ENCODE measurements around the gene MAP1B.

MAP1B gene

GRCh38 chr5:72248410-72248981 lies 141.2 kb downstream of the MAP1B start:
- DNase-seq (ENCODE audit: low spot score) = no peak

GRCh38 chr5:72251386-72251785 lies 144.1 kb downstream of the MAP1B start:
- no peak for DNase-seq (ENCODE audit: low spot score)
- in situ Hi-C loops (cut with MboI; ENCODE audit: low sequenced_read_pairs, unreplicated experiment) = no loop called here
- TF ChIP-seq CTCF (IDR thresholded peaks at IDR 0.05; ENCODE audit: borderline replicate concordance, control extremely low read depth, extremely low read depth, insufficient read depth, missing control alignments) = no peak

More at GRCh38 chr5:72248410-72248981, 141.2 kb downstream of the MAP1B start:
- in situ Hi-C loops (cut with MboI; ENCODE audit: low sequenced_read_pairs, unreplicated experiment) = no loop called here
- no peak for TF ChIP-seq CTCF (IDR thresholded peaks at IDR 0.05; ENCODE audit: borderline replicate concordance, control extremely low read depth, extremely low read depth, insufficient read depth, missing control alignments)

- no peak for DNase-seq (ENCODE audit: low spot score)
- TF ChIP-seq CTCF (IDR thresholded peaks at IDR 0.05; ENCODE audit: borderline replicate concordance, control extremely low read depth, extremely low read depth, insufficient read depth, missing control alignments) = no peak
- in situ Hi-C loops (cut with MboI; ENCODE audit: low sequenced_read_pairs, unreplicated experiment) = no loop called here
These were observed 144.7 kb downstream of the MAP1B start for GRCh38 chr5:72252008-72252407.

- in situ Hi-C loops (cut with MboI; ENCODE audit: low sequenced_read_pairs, unreplicated experiment) = no loop called here
- no peak for DNase-seq (ENCODE audit: low spot score)
- TF ChIP-seq CTCF (IDR thresholded peaks at IDR 0.05; ENCODE audit: borderline replicate concordance, control extremely low read depth, extremely low read depth, insufficient read depth, missing control alignments) = no peak
These were observed 145.4 kb downstream of the MAP1B start for GRCh38 chr5:72252574-72253155.

- in situ Hi-C loops (cut with MboI; ENCODE audit: low sequenced_read_pairs, unreplicated experiment) = no loop called here
- DNase-seq (ENCODE audit: low spot score) = no peak
- no peak for TF ChIP-seq CTCF (IDR thresholded peaks at IDR 0.05; ENCODE audit: borderline replicate concordance, control extremely low read depth, extremely low read depth, insufficient read depth, missing control alignments)
These were observed 148.0 kb downstream of the MAP1B start for GRCh38 chr5:72255237-72255636.

- in situ Hi-C loops (cut with MboI; ENCODE audit: low sequenced_read_pairs, unreplicated experiment) = no loop called here
- DNase-seq (ENCODE audit: low spot score) = no peak
- no peak for TF ChIP-seq CTCF (IDR thresholded peaks at IDR 0.05; ENCODE audit: borderline replicate concordance, control extremely low read depth, extremely low read depth, insufficient read depth, missing control alignments)
These were observed 148.4 kb downstream of the MAP1B start for GRCh38 chr5:72255670-72256069.

All from GM13976 (cell line).